Neural cell (in vitro differentiated cells): Measurements from ENCODE around the gene USP6.

Experiments
- CTCF ChIP-seq: fragments of 450-650 bp; IDR thresholded peaks from 2 replicates; pipeline ENCODE4 v1.5.1; 2014; ENCODE audit warnings: antibody characterized with exemption, mild to moderate bottlenecking, moderate library complexity; ENCODE audit not compliant: poor library complexity, severe bottlenecking
- EZH2 ChIP-seq: fragments of 200-600, 300-800 bp; shearing (Covaris generic), sonication (generic); IDR thresholded peaks from 2 replicates; pipeline ENCODE4 v1.6.1; 2014; ENCODE audit warnings: antibody characterized with exemption, low read length, borderline replicate concordance, mild to moderate bottlenecking; ENCODE audit not compliant: insufficient read depth, poor library complexity, severe bottlenecking
- POLR2AphosphoS5 ChIP-seq: IDR thresholded peaks from 2 replicates; pipeline ENCODE4 v1.6.1; 2012
- REST ChIP-seq: IDR thresholded peaks from 2 replicates; pipeline ENCODE4 v1.6.1; 2012; ENCODE audit warnings: borderline replicate concordance
- TAF1 ChIP-seq: IDR thresholded peaks from 2 replicates; pipeline ENCODE4 v1.6.1; 2012; ENCODE audit warnings: low read depth

- TF ChIP-seq CTCF (no peak), REST (no peak), POLR2AphosphoS5 (no peak), EZH2 (no peak), TAF1 (no peak)
Measured at GRCh38 chr17:5219536-5219935, 103.7 kb downstream of the USP6 start.
